GM18498 (cell line): ENCODE data around the gene IPCEF1.

ENCODE experiments used
- ATAC-seq: cut with Tn5 transposase; IDR thresholded peaks from one replicate; pipeline ENCODE4 v1.9.1; 2021; ENCODE audit warnings: mild to moderate bottlenecking, moderate library complexity; ENCODE audit not compliant: unreplicated experiment

IPCEF1 gene, protein sequence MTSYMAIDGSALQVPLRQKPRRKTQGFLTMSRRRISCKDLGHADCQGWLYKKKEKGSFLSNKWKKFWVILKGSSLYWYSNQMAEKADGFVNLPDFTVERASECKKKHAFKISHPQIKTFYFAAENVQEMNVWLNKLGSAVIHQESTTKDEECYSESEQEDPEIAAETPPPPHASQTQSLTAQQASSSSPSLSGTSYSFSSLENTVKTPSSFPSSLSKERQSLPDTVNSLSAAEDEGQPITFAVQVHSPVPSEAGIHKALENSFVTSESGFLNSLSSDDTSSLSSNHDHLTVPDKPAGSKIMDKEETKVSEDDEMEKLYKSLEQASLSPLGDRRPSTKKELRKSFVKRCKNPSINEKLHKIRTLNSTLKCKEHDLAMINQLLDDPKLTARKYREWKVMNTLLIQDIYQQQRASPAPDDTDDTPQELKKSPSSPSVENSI

DNA sequence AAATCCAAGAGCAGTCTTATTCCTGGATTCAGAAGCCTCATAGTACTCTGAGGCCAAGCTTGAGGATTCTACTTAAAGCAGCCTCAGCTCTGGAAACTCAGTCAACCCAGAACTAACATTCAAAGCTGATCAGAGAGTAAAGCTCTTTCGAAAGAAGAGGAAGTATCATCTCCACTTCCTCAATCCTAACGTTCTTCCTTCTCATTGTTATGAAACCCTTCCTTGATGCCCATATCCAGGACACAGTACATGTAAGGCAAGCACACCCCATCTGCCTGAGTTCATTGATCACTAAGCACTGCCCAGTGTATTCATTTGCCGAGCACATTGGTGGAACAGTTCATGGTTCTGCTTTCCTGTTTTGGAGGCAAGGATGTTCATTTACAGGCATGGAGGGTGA is at the start of gene IPCEF1:
Gene IPCEF1 (minus strand): TSS at position 114 of the 400 bp plus-strand sequence. CDS start 90,856 bp downstream, outside the sequence.
- ATAC-seq = peak; percentile 28

DNA sequence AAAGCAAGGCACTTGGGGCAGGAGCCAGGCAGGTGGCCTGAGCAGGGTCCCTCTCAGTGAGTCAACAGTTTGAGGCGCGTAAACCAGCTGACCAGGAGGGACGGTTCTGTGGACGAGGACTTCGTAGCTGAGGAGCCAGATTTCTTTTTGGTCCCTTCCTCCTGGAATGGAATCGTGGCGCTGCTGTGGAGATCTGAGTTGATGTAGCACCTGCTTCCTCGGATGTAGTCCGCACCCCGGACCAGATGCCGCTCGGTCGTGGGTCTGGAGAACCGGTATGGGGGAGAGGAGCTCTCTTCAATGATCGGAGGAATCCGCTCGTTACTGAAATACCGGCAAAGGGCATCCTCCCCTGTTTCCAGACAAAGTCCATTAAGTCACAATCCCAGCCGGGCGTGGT is 49.7 kb upstream of the IPCEF1 start:
- ATAC-seq = no peak

DNA sequence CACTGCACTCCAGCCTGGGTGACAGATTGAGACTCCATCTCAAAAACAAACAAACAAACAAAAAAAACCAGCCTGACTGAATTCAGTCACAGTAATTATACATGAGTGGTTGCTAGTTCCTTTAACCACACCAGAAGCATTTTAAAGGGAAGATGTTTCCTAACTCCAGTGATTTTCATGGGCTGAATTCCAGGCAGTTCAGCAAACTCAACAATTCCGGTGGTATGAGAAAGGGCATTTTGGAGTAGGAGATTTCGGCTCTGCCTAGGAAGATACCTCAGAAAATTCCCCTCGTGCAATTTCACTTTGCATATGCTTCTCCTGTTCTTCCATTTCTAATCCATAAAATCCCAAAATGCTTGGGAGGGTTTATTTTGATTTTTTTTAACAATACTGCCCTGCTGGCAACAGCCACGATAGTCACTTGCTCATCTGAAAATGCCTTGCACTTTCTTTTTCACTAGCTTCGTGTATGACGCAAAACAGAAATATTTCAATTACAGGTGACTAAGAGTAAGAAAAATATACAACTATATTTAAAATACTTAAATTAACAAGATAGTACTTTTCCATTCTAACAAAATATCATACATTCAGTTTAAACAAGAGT is 48.3 kb upstream of the IPCEF1 start:
- ATAC-seq = no peak

DNA sequence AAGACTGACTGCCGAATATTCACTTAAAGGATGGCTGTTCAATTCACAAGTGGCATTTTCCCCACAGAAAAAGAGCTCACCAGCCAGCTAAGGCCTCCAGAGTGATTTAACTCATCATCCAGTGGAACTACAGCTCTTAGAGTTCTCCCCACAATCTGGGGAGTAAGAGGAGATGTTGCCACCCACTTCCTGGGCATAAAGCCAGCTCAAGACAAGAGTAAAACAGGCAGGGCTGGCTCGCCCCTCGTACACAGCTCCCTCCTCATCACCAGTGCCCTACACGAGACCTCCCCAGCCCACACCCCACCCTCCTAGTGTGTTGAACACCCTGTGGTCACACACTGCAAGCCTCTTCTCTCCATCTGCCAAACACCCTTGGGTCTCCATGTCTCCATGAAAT is 47.2 kb upstream of the IPCEF1 start:
- ATAC-seq = no peak

DNA sequence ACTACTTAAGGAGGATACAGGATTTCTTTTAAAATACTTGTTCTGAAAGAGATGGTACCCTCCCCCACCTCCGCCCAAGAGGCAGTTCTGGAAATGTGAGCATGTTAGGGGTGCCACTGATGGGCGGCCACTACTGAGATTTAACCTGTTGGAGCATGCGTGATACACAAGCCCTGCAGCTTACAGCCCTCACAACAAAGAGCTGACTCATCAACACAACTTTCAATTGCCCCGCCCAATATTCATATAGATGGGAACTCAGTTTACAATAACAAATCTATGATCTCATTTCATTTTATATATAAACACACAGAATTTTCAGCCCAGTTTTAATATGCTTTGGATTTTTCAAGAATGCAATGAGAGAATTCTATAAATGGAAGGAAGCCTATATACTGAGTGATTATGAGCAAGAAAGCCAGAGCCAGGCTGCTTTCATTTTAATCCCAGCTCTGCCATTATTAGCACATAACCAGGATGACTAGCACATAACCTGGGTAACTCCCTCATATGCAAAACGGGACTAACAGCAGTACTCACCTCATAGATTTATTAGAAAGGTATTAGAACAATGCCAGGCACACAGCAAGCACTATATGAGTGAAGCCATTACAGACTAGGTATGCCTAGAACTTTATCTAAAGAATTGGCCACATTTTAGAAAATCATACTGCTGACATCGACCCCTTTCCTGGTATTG is 45.6 kb upstream of the IPCEF1 start:
- no peak for ATAC-seq

DNA sequence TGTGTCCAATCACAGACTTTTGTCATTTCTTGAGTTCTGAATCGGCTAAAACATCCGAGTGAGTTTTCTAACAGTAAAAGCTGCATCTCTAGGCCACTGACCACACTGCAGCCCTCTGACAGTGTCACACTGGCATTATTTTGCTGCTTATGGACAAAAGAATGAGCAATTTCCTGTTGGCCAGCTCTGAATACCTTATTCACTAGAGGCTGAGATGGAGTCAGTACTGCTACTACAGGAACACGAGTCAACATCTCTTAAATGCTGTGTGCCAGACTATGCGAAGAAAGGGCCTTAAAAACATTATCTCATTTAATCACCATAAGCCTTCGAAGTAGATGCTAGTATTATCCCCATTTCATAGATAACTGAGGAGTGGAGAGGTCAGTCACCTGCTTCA is 42.5 kb upstream of the IPCEF1 start:
- no peak for ATAC-seq

DNA sequence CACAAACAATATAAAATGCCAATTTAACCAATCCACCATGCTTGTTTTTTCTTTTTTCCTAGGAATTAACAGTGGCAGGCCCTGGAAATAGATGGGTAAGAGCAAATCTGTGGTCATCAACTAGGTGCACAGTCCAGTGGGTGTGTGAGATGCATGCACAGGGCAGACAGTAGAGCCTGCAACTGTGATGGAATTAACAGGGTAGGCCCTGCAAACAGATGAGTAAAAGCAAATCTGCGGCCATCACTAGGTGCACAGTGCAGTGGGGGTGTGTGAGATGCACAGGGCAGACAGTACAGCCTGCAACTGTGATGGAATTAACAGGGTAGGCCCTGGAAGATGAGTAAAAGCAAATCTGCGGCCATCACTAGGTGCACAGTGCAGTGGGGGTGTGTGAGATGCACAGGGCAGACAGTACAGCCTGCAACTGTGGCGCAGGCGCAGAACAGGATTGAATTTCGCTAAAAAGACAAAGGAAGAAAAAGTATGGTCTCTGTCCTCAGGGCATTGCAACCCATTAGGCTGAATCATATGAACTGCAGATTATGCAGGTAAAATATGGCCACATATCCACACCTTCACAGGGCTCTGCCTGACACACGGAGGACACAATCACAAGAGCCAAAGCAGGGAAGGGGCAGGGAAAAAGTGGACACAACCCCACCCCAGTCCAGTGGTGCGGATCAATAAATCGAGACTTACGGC is 41.0 kb upstream of the IPCEF1 start:
- no peak for ATAC-seq

DNA sequence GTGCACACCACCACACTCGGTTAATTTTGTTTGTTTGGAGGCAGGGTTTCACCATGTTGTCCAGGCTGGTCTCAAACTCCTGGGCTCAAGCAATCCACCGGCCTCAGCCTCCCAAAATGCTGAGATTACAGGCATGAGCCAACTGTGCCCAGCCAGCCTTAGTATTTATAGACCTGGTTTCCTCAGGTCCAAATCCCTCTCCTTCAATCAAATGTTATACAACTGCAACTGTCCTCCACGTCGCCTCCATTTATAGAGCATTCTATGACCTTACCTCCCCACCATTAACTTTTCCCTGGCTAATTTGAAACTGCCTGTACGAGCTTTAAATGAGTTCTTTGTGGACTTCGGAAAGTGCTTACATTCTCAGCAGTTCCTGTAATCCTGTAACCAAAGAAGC is 39.3 kb upstream of the IPCEF1 start:
- no peak for ATAC-seq

DNA sequence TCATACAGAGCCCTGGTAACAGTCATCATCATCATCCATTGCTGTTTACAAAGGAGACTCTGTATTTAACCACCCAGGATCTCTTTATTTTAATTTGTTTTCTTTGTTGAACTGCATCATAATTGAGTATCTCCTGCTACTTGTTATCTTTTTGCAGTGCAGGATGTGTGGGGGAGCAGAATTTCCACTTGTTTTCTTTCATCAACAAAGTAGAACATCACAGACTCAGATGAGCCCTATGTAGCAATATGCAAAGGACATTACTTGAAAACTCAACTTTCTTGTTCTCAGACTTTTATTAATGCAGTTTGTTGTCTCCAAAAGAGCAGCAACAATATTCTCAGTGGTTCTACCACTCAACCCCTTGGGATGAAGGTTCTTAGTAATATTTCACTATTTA is 38.7 kb upstream of the IPCEF1 start:
- ATAC-seq = no peak

DNA sequence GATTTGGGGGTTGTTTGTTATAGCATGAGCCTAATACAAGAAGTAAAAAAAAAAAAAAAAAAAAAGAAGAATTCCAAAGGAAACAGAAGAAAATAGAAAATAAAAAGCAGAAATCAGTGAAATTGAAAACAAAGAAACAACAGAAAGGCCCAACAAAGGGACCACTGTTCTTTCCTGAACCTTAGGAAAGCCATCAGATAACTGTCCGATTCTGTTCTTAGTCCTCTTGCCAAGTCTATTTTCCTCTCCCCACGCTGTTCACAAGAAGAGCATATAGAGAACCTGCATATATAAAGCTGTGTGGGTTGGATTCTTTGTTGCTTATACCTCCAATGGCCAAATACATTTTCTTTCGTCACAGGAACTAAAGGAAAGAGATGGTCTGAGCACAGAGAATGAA is 38.0 kb upstream of the IPCEF1 start:
- no peak for ATAC-seq

DNA sequence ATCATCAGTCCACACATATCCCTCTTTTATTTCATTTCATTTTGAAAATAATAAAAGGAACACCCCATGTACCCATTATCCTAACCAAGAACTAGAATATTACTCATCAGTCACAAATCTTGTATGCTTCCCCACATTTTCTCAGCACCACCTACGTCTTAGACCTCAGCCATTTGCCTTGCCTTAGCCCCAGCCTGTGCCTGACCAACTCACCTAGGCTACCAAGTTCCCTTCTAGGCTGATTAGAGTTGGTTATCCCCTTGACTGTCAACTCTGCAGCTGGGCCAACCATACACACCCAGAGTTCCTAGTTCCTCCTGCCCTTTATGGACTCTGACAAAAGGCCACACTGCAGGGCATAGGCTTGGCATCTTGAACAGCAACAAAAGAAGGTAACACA is 33.4 kb upstream of the IPCEF1 start:
- no peak for ATAC-seq

DNA sequence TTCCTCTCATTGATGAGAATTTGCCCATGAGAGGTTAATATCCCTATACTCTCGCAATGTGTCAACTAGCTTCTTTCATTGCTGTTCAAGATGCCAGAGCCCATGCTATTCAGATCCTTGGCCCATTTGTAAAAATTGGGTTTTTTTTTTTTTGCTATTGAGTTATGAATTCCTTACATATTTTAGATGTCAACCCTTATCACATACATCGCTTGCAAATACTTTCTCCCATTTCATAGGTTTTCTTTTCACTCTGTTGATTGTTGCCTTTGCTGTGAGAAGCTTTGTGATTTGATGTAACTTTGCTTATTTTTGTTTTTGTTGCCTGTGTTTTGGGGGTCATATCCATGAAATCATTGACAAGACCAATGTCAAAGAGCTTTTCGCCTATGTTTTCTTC is 32.2 kb upstream of the IPCEF1 start:
- ATAC-seq = no peak

DNA sequence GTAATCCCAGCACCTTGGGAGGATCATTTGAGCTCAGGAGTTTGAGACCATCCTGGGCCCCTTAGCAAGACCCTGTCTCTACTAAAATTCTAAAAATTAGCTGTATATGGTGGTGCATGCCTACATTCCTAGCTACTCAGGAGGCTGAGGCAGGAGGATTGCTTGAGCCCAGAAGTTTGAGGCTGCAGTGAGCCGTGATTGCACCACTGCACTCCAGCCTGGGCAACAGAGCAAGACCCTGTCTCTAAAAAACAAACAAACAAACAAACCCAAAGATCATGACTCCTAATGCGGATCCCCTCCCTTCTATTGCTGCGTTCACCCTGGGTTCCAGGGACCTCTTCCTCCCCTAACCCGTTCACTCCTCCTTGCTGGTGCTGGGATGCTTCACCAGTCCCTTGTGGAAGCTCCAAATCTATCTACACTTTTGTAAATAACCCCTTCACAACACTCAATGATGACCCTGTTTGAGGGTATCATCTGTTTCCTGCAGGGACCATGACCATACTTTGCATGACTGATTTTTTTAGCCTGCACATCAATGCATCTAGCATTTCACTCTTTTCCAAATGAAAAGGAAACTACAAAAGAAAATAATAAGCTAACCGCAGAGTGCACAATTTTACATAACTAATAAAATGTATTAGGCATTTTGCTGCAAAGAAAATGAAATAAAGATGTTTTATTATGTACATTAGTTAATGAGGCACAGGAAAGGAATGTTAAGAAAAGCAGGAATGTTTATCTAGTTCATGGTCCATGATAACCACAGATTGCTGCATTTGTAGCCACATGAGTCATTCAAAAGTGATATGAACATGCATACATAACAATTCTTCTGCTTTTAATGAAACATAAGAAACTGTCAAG is 30.5 kb upstream of the IPCEF1 start:
- ATAC-seq = no peak

DNA sequence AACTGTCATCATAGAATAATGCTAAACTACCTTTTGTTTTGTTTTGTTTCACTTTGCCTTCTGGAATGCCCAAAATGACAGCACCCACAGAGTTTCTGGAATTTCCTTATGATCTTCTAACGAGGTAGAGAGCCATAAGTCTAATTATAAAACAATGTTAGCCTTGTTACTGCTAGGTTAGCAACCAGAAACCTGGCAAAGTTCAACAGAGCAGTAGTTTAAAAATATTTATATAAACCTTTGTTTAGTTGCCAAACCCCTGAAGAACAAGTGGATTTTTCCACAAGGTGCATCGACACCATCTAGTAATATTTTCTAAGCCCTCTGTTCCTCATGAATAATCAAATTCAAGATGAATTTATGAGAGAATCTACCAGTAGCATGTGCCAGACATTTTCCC is 27.6 kb upstream of the IPCEF1 start:
- ATAC-seq = no peak

DNA sequence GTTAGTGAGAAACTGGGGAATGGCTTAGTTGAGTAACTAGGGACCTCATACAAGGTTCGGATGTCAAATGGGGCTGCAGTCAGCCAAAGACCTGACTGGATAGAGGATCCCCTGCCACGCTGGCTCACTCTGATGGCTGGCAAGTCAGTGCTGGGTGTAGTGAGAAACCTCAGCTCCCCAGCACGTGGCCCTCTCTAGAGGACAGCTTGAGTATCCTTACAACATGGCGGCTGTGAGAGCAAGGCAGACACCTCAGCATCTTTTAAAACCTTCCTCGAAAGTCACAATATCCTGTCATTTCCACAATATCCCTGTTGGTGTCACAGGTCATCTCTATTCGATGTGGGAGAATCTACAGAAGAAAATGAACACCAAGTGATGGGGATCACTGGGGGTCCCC is 26.7 kb upstream of the IPCEF1 start:
- no peak for ATAC-seq

DNA sequence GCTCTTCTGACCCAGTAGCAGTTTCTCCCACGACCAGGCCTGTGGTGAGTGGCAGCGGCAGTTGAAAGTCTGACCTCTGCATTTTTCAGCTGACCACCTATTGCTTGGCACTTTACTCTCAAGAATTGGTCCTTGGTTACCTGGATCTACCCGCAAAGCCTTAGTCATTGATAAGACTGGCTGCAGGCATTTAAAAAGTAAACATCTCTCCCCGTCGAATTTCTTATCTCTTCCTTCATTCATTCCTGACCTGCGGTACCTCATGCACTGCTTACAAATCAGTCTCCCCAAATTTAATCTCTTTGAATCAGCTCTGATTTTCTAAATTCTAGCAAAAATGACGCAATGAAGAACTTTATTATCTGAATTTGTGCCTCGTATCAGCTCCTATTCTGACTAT is 26.1 kb upstream of the IPCEF1 start:
- no peak for ATAC-seq

DNA sequence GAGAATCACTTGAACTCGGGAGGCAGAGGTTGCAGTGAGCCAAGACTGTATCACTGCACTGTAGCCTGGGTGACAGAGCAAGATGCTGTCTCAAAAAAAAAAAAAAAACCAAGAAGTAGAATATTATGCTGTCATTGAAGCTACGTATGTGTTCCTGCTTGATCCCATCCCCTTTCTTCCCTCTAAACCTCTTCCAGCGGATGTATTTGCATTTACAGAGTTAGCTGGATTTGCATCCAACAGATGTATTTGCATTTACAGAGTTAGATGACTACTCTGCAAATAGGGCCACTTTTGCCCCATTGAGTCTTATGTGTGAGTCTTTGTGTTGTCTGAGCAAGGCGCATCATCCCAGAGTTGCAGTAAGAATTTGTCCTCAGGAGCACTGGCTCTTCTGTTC is 24.9 kb upstream of the IPCEF1 start:
- ATAC-seq = no peak

DNA sequence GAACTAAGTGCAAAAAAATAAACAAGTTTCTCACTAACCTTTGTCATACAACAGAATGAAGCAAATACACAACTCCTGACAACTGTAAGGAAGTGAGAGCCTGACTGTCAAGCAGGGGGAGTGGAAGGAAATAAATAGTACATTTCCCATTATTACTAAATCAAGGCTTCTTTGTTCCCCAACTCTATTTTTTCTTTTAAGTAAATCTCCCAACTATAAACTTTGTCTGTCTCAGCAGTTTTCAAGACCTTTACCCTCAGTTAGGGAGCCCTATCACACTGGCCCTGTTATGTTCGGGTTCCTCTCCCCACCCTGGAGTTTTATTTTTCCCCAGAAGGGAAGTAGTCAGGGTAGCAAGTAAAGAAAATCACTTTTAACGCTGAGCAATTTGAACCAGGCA is 24.1 kb upstream of the IPCEF1 start:
- no peak for ATAC-seq

DNA sequence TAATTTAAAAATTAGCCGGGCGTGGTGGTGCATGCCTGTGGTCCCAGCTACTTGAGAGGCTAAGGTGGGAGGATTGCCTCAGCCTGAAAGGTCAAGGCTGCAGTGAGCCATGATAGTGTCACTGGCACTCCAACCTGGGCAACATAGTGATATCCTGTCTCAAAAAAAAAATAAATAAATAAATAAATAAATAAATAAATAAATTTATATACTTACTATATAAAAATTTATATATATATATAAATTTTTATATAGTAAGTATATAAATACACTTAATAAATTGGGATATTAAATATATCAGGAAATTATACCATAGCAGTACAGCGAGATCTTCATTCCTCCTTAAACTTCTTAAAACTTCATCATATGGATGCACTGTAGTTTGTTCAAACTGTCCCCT is 23.0 kb upstream of the IPCEF1 start:
- no peak for ATAC-seq

DNA sequence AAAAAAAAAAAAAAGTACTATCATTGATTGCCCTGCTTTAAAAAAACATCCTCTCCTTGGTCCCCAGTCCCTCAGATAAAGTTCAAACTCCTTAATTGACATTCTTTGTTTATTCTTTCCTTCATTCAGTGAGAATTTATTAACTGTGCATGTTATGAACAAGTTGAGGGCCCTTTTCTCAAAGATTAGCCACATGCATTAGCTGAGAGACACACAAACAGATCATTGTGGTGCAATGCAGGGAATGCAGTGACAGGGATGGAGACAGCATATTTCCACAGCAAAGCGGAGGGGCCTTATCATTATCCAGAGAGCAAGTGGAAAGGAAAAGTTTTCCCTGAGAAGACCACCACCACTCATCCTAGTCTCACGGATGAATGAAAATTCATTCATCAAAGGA is 21.9 kb upstream of the IPCEF1 start:
- no peak for ATAC-seq
